ENCODE results near the gene UBR1.

DNA sequence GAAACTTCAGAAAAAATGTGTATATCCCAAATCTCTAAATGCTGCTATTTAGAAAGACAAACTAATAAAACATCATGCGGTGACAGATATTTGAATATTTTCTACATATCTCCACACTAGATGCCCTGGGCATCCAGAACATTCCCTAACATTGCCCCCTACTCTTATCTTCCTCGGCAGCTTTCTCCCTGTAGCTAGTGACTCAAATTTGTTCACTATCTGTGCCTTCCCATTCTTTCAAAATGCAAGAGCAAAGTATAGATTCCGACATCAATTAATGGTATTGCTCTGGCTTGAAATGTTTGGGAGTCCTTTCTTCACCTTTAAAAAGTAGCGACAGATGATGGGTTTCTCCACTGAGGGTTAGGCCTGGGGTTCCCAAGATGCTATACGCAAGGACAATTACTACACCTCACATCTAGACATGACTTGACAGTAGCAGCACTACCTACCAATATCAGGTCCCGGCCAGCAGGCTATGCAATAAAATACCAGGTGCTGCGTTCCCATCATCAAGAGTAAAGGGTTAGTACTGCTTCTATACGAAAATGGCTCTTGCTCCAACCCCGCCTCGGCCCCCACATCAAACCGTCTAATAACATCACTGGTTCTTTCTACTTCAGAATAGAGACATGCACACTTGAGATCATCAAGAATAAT, 631 bp downstream of the UBR1 start:
- no peak for TF ChIP-seq POLR2A (IDR thresholded peaks at IDR 0.05; ENCODE audit: low read depth, low read length)
- no peak for TF ChIP-seq TAF1 (IDR thresholded peaks at IDR 0.05; ENCODE audit: borderline replicate concordance, low read depth, low read length)

All from GM12892 (cell line).